ENCODE measurements around the gene GLIPR1.

The GLIPR1 gene

GRCh38 chr12:75487308-75487707 lies 6.8 kb downstream of the GLIPR1 start:
- DNase-seq (ENCODE audit: low spot score) = no peak
- no peak for TF ChIP-seq CTCF (IDR thresholded peaks at IDR 0.05; ENCODE audit: extremely low read depth, missing control alignments)

GRCh38 chr12:75488553-75488952 lies 8.0 kb downstream of the GLIPR1 start:
- DNase-seq (ENCODE audit: low spot score) = no peak
- TF ChIP-seq CTCF (IDR thresholded peaks at IDR 0.05; ENCODE audit: extremely low read depth, missing control alignments) = peak; percentile 16

- DNase-seq (ENCODE audit: low spot score) = no peak
- TF ChIP-seq CTCF (IDR thresholded peaks at IDR 0.05; ENCODE audit: extremely low read depth, missing control alignments) = no peak
Measured at GRCh38 chr12:75489187-75489586, 8.6 kb downstream of the GLIPR1 start.

- DNase-seq (ENCODE audit: low spot score) = no peak
- TF ChIP-seq CTCF (IDR thresholded peaks at IDR 0.05; ENCODE audit: extremely low read depth, missing control alignments) = no peak
Measured at GRCh38 chr12:75489613-75490210, 9.2 kb downstream of the GLIPR1 start.

- no peak for DNase-seq (ENCODE audit: low spot score)
- no peak for TF ChIP-seq CTCF (IDR thresholded peaks at IDR 0.05; ENCODE audit: extremely low read depth, missing control alignments)
Measured at GRCh38 chr12:75491169-75491568, 10.6 kb downstream of the GLIPR1 start.

GRCh38 chr12:75503459-75503858 lies 22.9 kb downstream of the GLIPR1 start:
- no peak for DNase-seq (ENCODE audit: low spot score)

GRCh38 chr12:75503866-75504265 lies 23.3 kb downstream of the GLIPR1 start:
- no peak for DNase-seq (ENCODE audit: low spot score)
- TF ChIP-seq CTCF (IDR thresholded peaks at IDR 0.05; ENCODE audit: extremely low read depth, missing control alignments) = no peak

More at GRCh38 chr12:75503459-75503858, 22.9 kb downstream of the GLIPR1 start:
- TF ChIP-seq CTCF (IDR thresholded peaks at IDR 0.05; ENCODE audit: extremely low read depth, missing control alignments) = no peak
